ENCODE results near the gene TMEM120B. TPM values are rescaled to one million over a fixed set of nuclear protein-coding genes. Genes with fewer than 3 reads are reported as not detected.

TMEM120B gene
- total and polyA plus RNA-seq, 2 of the 13 experiments (the other 11 are each of a cell fraction or from before 2014, with no cell fraction given) = 7.1 to 12.9 TPM

DNA sequence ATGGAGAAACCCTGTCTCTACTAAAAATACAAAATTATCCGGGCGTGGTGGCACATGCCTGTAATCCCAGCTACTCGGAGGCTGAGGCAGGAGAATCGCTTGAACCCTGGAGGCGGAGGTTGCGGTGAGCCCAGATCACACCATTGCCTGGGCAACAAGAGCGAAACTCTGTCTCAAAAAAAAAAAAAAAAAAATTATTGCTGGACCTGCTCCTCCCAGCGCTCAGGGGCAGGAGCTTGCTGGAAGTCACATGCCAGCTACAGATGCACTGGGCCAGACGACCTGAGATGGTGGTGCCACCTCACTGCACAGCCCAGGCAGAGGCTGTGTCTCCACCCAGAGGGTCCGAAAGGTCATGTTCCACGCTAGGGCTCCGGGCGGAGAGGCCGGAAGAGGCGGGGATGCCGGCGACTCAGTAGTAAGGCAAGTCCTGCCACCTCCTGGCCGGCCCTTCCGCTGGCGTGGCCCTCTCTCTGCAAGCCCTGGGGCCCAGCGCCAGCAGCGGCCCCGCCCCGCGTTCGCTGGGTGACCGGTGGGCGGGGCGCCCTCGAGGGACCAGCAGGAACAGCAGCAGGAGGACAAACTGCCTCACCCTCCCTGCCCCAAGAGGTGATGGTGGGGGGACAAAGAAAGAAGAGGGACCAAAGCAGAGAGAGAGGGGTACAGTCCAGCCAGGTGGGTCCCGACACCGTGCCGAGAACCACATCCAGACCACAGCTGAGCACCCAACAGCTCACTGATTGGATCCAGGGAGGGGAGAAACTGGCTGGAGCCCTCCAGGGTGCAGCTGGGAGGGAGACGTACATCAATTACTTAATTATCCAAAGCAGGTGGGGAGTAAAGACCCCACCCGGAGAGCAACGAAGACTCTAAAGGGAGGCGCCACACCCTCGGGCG, 84.6 kb downstream of the TMEM120B start (continued):
- TF ChIP-seq TARDBP (CRISPR knock-in tag; IDR thresholded peaks at IDR 0.05) (peak; percentile 89), ELF3 (CRISPR knock-in tag; IDR thresholded peaks at IDR 0.05) (peak; percentile 72; the same call in 1 of the 2 replicates), ZNF263 (CRISPR knock-in tag; IDR thresholded peaks at IDR 0.05) (no peak; the same call in 1 of the 2 replicates), ARNT2 (CRISPR knock-in tag; IDR thresholded peaks at IDR 0.05; ENCODE audit: low read depth) (no peak; the same call in 1 of the 2 replicates), ATF7 (IDR thresholded peaks at IDR 0.05) (no peak), ATF7 (CRISPR knock-in tag; IDR thresholded peaks at IDR 0.05) (0 out of 2 replicates have a peak, but pooled peaks have one; percentile 53), HOXA3 (CRISPR knock-in tag; IDR thresholded peaks at IDR 0.05) (peak; percentile 90), ZNF629 (CRISPR knock-in tag; conservative IDR thresholded peaks at IDR 0.05) (no peak), EEA1 (CRISPR knock-in tag; IDR thresholded peaks at IDR 0.05; ENCODE audit: borderline replicate concordance) (no peak; the same call in 1 of the 2 replicates), ZNF101 (CRISPR knock-in tag; IDR thresholded peaks at IDR 0.05; ENCODE audit: borderline replicate concordance, low read depth) (no peak), SIN3B (IDR thresholded peaks at IDR 0.05; ENCODE audit: low read length) (no peak), ZFP1 (CRISPR knock-in tag; IDR thresholded peaks at IDR 0.05) (peak; percentile 85), ZNF850 (CRISPR knock-in tag; conservative IDR thresholded peaks at IDR 0.05) (no peak), HMG20A (CRISPR knock-in tag; IDR thresholded peaks at IDR 0.05; ENCODE audit: borderline replicate concordance) (peak; percentile 51; the same call in 1 of the 2 replicates), ZNF883 (CRISPR knock-in tag; IDR thresholded peaks at IDR 0.05; ENCODE audit: not compliant biosample characterization) (no peak), HDAC2 (CRISPR knock-in tag; IDR thresholded peaks at IDR 0.05) (peak; percentile 84), ELF4 (CRISPR knock-in tag; IDR thresholded peaks at IDR 0.05; ENCODE audit: borderline replicate concordance) (no peak), BHLHE40 (IDR thresholded peaks at IDR 0.05; ENCODE audit: low read length) (peak; percentile 69; the same call in 1 of the 2 replicates), ZBTB49 (CRISPR knock-in tag; IDR thresholded peaks at IDR 0.05; ENCODE audit: borderline replicate concordance) (no peak), MEIS2 (CRISPR knock-in tag; IDR thresholded peaks at IDR 0.05) (no peak), ZNF773 (CRISPR knock-in tag; IDR thresholded peaks at IDR 0.05; ENCODE audit: borderline replicate concordance) (no peak), JDP2 (CRISPR knock-in tag; IDR thresholded peaks at IDR 0.05; ENCODE audit: borderline replicate concordance) (no peak), MED13 (CRISPR knock-in tag; IDR thresholded peaks at IDR 0.05) (peak; percentile 52; the same call in 1 of the 2 replicates), XRCC5 (optimal IDR thresholded peaks at IDR 0.05; ENCODE audit: low read length) (peak; percentile 85), MAZ (IDR thresholded peaks at IDR 0.05; ENCODE audit: borderline replicate concordance, low read depth, low read length) (0 out of 2 replicates have a peak, but pooled peaks have one; percentile 49), MAZ (CRISPR knock-in tag; IDR thresholded peaks at IDR 0.05; ENCODE audit: low read depth) (peak; percentile 86; the same call in 1 of the 2 replicates), KLF15 (CRISPR knock-in tag; IDR thresholded peaks at IDR 0.05; ENCODE audit: borderline replicate concordance) (peak; percentile 32; the same call in 1 of the 2 replicates)
- TF ChIP-seq, protein P1, sequence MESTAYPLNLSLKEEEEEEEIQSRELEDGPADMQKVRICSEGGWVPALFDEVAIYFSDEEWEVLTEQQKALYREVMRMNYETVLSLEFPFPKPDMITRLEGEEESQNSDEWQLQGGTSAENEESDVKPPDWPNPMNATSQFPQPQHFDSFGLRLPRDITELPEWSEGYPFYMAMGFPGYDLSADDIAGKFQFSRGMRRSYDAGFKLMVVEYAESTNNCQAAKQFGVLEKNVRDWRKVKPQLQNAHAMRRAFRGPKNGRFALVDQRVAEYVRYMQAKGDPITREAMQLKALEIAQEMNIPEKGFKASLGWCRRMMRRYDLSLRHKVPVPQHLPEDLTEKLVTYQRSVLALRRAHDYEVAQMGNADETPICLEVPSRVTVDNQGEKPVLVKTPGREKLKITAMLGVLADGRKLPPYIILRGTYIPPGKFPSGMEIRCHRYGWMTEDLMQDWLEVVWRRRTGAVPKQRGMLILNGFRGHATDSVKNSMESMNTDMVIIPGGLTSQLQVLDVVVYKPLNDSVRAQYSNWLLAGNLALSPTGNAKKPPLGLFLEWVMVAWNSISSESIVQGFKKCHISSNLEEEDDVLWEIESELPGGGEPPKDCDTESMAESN (CRISPR knock-in tag; conservative IDR thresholded peaks at IDR 0.05) = peak; percentile 31; the same call in 1 of the 2 replicates
